ENCODE results near the gene SRCAP. TPM values are rescaled to one million over a fixed set of nuclear protein-coding genes. Genes with fewer than 3 reads are reported as not detected.

The SRCAP gene
- total RNA-seq, 1 donor from 2014 or later = 4.6 TPM

- Histone ChIP-seq H2AFZ (replicated peaks) (no peak overlapping the region), H3K4me3 (no peak overlapping the region), H3K4me1 (peaks cover 8% of the 10 kb centered on the region), H3K9ac (no peak overlapping the region), H3K4me2 (no peak overlapping the region), H3F3A (ENCODE audit: low read depth) (no peaks in the 10 kb centered on the region), H3K36me3 (peaks cover 13% of the 10 kb centered on the region), H3K27me3 (no peaks in the 10 kb centered on the region), H3K79me2 (ENCODE audit: low read depth) (peaks cover 15% of the 10 kb centered on the region), H3K9me3 (ENCODE audit: low read depth) (no peaks in the 10 kb centered on the region), H3K27ac (no peak overlapping the region), H4K20me1 (ENCODE audit: low read depth) (peaks cover 17% of the 10 kb centered on the region)
- no peak overlapping the region for H3K27ac Mint-ChIP-seq
- DNase-seq (ENCODE audit: low spot score) = no peak
- no peaks in the 10 kb centered on the region for H3K9me3 Mint-ChIP-seq
- TF ChIP-seq EZH2phosphoT487 (IDR thresholded peaks at IDR 0.05) = no peak
- no peak for TF ChIP-seq CTCF (IDR thresholded peaks at IDR 0.05)
- no peak for TF ChIP-seq EZH2 (IDR thresholded peaks at IDR 0.05)
- peaks cover 10% of the 10 kb centered on the region for H3K27me3 Mint-ChIP-seq (ENCODE audit: insufficient read depth, low read depth)
- peaks cover 10% of the 10 kb centered on the region for H3K4me1 Mint-ChIP-seq
- H3K36me3 Mint-ChIP-seq = peaks cover 41% of the 10 kb centered on the region
- no peak overlapping the region for H3K4me3 Mint-ChIP-seq
Measured at GRCh38 chr16:30767767-30768465, 68.9 kb downstream of the SRCAP start.

- Mint-ChIP-seq H3K4me3 (no peak overlapping the region), H3K4me1 (peaks cover 2% of the 10 kb centered on the region), H3K9me3 (no peaks in the 10 kb centered on the region), H3K27ac (no peak overlapping the region), H3K36me3 (peaks cover 39% of the 10 kb centered on the region), H3K27me3 (ENCODE audit: insufficient read depth, low read depth) (peaks cover 8% of the 10 kb centered on the region)
- no peak overlapping the region for H3K27ac ChIP-seq
- H3F3A ChIP-seq (ENCODE audit: low read depth) = no peaks in the 10 kb centered on the region
- peaks cover 8% of the 10 kb centered on the region for H3K79me2 ChIP-seq (ENCODE audit: low read depth)
- no peak overlapping the region for H2AFZ ChIP-seq (replicated peaks)
- peaks cover 5% of the 10 kb centered on the region for H3K36me3 ChIP-seq
- no peak for DNase-seq (ENCODE audit: low spot score)
- peaks cover 14% of the 10 kb centered on the region for H4K20me1 ChIP-seq (ENCODE audit: low read depth)
- H3K9me3 ChIP-seq (ENCODE audit: low read depth) = no peaks in the 10 kb centered on the region
- peaks cover under 1% of the 10 kb centered on the region for H3K4me1 ChIP-seq
- no peak overlapping the region for H3K4me2 ChIP-seq
- H3K9ac ChIP-seq = no peak overlapping the region
- no peaks in the 10 kb centered on the region for H3K27me3 ChIP-seq
- no peak for TF ChIP-seq EZH2 (IDR thresholded peaks at IDR 0.05)
- TF ChIP-seq CTCF (IDR thresholded peaks at IDR 0.05) = no peak
- no peak for TF ChIP-seq EZH2phosphoT487 (IDR thresholded peaks at IDR 0.05)
- H3K4me3 ChIP-seq = no peak overlapping the region
Measured at GRCh38 chr16:30768583-30769181, 69.7 kb downstream of the SRCAP start.

GRCh38 chr16:30769379-30770089, 70.6 kb downstream of the SRCAP start:
- Histone ChIP-seq H3K4me3 (no peak overlapping the region), H4K20me1 (ENCODE audit: low read depth) (peaks cover 18% of the 10 kb centered on the region), H2AFZ (replicated peaks) (no peak overlapping the region), H3K4me2 (no peak overlapping the region), H3K9me3 (ENCODE audit: low read depth) (no peaks in the 10 kb centered on the region), H3K27me3 (no peaks in the 10 kb centered on the region), H3K79me2 (ENCODE audit: low read depth) (no peaks in the 10 kb centered on the region), H3K4me1 (no peaks in the 10 kb centered on the region), H3K36me3 (no peaks in the 10 kb centered on the region), H3F3A (ENCODE audit: low read depth) (peaks cover 7% of the 10 kb centered on the region), H3K27ac (no peak overlapping the region), H3K9ac (no peak overlapping the region)
- Mint-ChIP-seq H3K36me3 (peaks cover 37% of the 10 kb centered on the region), H3K9me3 (no peaks in the 10 kb centered on the region), H3K4me3 (no peak overlapping the region), H3K4me1 (no peaks in the 10 kb centered on the region), H3K27me3 (ENCODE audit: insufficient read depth, low read depth) (peaks cover 8% of the 10 kb centered on the region), H3K27ac (no peak overlapping the region)
- no peak for TF ChIP-seq CTCF (IDR thresholded peaks at IDR 0.05)
- TF ChIP-seq EZH2phosphoT487 (IDR thresholded peaks at IDR 0.05) = no peak
- TF ChIP-seq EZH2 (IDR thresholded peaks at IDR 0.05) = no peak
- no peak for DNase-seq (ENCODE audit: low spot score)

Data from neural progenitor cell (in vitro differentiated cells).